Stimulated activated CD4-positive, alpha-beta T cell treated with anti-CD3 and anti-CD28 coated beads, Interleukin-1b, Interleukin-23, amount 100 ng/mL, for 24 hours (primary cell): ENCODE data around the gene IGSF8.
A peak's percentile ranks its signal among the peaks of the same experiment; 100 is the strongest.

Experiments
- DNase-seq, 4 experiments: peaks; one replicate each; pipeline ENCODE4 v3.0.0-alpha.2; 2020; ENCODE audit warnings: low read depth in 4 of 4, low spot score in 1 of 4

Gene IGSF8

GRCh38 chr1:160090760-160091159 lies 7.7 kb downstream of the IGSF8 start:
- DNase-seq: no peak

- no peak for DNase-seq
Observed at GRCh38 chr1:160089883-160090282, 8.5 kb downstream of the IGSF8 start.

- no peak for DNase-seq
Observed at GRCh38 chr1:160087118-160087662, 11.2 kb downstream of the IGSF8 start.

- DNase-seq: no peak
Observed at GRCh38 chr1:160086456-160086892, 11.9 kb downstream of the IGSF8 start.

- peak; percentile 50 to 68 (median 66) for DNase-seq
Observed at GRCh38 chr1:160085686-160086455, 12.5 kb downstream of the IGSF8 start.

GRCh38 chr1:160084771-160085321 lies 13.6 kb downstream of the IGSF8 start:
- no peak for DNase-seq

- DNase-seq: peak; percentile 43 to 66 (median 58)
Observed at GRCh38 chr1:160083968-160084770, 14.2 kb downstream of the IGSF8 start.

GRCh38 chr1:160082926-160083325 lies 15.5 kb downstream of the IGSF8 start:
- DNase-seq: no peak

GRCh38 chr1:160082487-160082886 lies 15.9 kb downstream of the IGSF8 start:
- no peak for DNase-seq

- DNase-seq: no peak
Observed at GRCh38 chr1:160081261-160081936, 17.0 kb downstream of the IGSF8 start, which contains the start of gene KCNJ9. Gene KCNJ9, plus strand, starts transcription at chr1:160081538. Its CDS starts 2,493 bp downstream, at chr1:160084031.

GRCh38 chr1:160080381-160081100 lies 17.9 kb downstream of the IGSF8 start:
- no peak for DNase-seq

- DNase-seq: no peak
Observed at GRCh38 chr1:160079448-160079847, 19.0 kb downstream of the IGSF8 start.

GRCh38 chr1:160078512-160079195 lies 19.8 kb downstream of the IGSF8 start:
- peak in 2 of 4 experiments; percentile 44 to 50 for DNase-seq

GRCh38 chr1:160077486-160077885 lies 20.9 kb downstream of the IGSF8 start:
- DNase-seq: no peak

- DNase-seq: no peak
Observed at GRCh38 chr1:160076295-160076694, 22.1 kb downstream of the IGSF8 start.

GRCh38 chr1:160075836-160076235 lies 22.6 kb downstream of the IGSF8 start:
- no peak for DNase-seq

GRCh38 chr1:160074865-160075264 lies 23.6 kb downstream of the IGSF8 start:
- no peak for DNase-seq

- DNase-seq: no peak
Observed at GRCh38 chr1:160071289-160071688, 27.1 kb downstream of the IGSF8 start.

GRCh38 chr1:160070243-160071163 lies 27.9 kb downstream of the IGSF8 start:
- DNase-seq: peak; percentile 12 to 51 (median 40)
